ENCODE measurements around the gene CD101.

CD101 gene

DNA sequence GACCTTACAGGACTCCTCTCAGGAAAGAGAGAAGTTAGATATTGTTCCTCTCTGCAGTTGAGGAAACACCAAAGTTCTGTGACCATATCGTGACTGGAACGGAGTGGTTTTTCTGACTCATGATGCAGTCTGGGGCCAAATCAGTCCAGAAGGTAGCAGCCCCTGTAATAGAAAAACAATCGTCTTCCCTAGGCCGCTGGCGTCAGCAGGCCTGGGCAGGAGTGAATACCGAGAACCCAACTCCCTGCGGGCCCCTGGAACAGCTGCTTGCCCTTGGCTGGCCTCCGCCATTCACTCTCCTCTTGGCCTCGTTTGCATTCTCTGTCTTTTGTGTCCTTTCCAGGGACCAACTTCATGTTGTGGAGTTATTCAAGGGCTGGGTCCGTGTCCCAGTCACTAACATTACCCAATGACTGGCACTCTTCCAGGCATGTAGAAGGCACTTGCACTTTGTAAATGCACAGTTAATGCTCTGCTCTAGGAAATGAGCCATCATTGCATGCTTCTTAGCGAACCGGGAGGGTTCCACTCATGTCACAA is 10.9 kb upstream of the CD101 start:
- TF ChIP-seq, protein P1, sequence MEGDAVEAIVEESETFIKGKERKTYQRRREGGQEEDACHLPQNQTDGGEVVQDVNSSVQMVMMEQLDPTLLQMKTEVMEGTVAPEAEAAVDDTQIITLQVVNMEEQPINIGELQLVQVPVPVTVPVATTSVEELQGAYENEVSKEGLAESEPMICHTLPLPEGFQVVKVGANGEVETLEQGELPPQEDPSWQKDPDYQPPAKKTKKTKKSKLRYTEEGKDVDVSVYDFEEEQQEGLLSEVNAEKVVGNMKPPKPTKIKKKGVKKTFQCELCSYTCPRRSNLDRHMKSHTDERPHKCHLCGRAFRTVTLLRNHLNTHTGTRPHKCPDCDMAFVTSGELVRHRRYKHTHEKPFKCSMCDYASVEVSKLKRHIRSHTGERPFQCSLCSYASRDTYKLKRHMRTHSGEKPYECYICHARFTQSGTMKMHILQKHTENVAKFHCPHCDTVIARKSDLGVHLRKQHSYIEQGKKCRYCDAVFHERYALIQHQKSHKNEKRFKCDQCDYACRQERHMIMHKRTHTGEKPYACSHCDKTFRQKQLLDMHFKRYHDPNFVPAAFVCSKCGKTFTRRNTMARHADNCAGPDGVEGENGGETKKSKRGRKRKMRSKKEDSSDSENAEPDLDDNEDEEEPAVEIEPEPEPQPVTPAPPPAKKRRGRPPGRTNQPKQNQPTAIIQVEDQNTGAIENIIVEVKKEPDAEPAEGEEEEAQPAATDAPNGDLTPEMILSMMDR (conservative IDR thresholded peaks at IDR 0.05; ENCODE audit: low read depth): no peak
- ChIA-PET CTCF (interaction anchor here (0.6 kb wide), 1 partner anchor 1212 kb away, joined by 3 read pairs; no protein-coding TSS in a partner anchor), POLR2A (ENCODE audit: low non-redundant PET) (interaction anchor here (0.7 kb wide), 1 partner anchor 17 kb away, joined by 3 read pairs; no protein-coding TSS in a partner anchor)
- peak overlapping the region; percentile 80 for H3K27ac ChIP-seq
- peak; percentile 54 for DNase-seq (ENCODE audit: low spot score)

DNA sequence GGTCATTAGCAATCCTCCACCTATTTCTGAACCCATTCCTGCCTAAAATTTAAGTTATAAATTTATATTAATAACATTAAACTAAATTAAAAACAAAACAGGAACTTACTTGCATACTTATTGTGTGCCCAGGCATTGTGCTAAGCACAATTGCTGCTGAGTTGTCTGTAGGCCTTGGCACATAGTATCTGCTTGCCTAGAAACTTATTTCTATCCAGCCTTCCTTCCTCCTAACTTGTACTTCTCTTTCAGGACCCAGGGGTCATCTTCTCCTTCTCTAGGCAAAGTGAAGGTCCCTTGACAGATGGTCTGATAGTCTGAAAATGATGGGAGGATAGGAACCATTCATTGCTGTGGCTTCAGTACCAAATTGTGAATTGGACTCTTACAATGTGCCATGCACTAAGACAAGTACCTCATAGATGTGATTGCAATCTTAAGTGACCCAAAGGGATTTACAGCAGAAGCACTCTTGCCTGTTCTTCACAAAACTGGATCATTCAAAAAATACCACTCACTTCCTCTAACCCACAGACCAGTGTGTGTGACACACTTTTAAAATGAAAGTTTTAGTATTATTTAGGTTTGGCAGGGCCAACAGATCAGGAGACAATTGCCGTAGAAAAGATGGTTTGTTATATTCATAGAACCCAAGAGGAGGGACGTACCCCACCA is 10.3 kb upstream of the CD101 start:
- TF ChIP-seq, protein P1 (conservative IDR thresholded peaks at IDR 0.05; ENCODE audit: low read depth): no peak
- H3K27ac ChIP-seq: peak overlapping the region; percentile 80
- no peak for DNase-seq (ENCODE audit: low spot score)
- CTCF ChIA-PET: no interaction called here
- POLR2A ChIA-PET (ENCODE audit: low non-redundant PET): interaction anchor here (0.7 kb wide), 1 partner anchor 16 kb away, joined by 3 read pairs; no protein-coding TSS in a partner anchor

DNA sequence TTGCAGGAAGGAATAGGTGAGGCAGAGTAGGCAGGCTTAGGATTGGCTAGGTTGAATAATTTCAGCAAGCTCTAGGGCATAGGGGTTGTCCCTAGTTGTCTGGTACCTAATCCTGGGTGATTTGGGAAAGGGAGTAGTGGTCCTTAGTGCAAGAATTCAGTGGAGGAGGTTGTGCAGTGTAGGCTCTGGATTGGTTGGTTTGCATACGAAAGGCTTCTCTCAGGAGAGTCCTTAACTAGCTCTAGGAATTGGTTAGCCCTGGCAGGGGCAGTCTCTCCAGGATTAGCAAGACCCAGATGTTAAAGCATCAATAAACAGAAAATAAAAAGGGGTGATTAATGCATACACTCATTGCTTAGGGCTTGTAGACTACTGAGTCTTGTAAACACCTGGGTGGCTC is 9.6 kb upstream of the CD101 start:
- ChIA-PET CTCF (no interaction called here), POLR2A (ENCODE audit: low non-redundant PET) (no interaction called here)
- DNase-seq (ENCODE audit: low spot score): no peak
- TF ChIP-seq, protein P1 (conservative IDR thresholded peaks at IDR 0.05; ENCODE audit: low read depth): no peak
- peak overlapping the region; percentile 42; the same call in 1 of the 2 replicates for H3K27ac ChIP-seq

DNA sequence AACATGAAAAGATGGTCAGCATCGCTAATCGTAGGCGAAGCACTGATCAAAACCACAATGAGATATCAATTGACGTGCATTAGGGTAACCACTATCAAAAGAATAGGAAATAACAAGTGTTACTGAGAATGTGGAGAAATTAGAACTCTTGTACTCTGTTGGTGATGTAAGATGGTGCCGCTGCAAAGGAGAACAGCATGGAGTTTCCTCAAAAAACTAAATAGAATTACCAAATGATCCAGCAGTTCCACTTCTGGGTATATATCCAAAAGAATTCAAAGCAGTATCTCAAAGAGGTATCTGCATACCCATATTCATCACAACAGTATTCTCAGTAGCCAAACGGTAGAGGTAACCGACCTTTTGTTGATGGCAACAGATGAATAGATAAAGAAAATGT is 8.3 kb upstream of the CD101 start:
- POLR2A ChIA-PET (ENCODE audit: low non-redundant PET): no interaction called here
- no peak for DNase-seq (ENCODE audit: low spot score)
- CTCF ChIA-PET: no interaction called here
- TF ChIP-seq, protein P1 (conservative IDR thresholded peaks at IDR 0.05; ENCODE audit: low read depth): no peak
- H3K27ac ChIP-seq: no peak overlapping the region

DNA sequence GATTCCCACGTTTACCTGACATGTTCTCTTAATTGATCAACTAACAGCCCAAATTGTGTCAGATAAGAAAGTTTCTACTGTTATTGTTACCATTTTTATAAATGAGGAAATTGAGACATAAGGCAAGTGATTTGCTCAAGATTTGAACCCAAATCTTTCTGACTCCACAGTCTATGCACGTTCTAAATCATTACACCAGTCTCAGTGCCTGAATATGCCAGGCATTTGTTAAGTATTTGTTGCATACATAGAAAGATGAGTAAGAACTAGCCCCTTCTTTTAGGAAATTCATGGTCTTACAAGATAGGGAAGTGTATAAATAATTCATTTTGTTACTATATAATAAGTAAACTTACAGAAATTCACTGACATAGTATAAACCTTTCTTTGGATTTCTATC is 7.1 kb upstream of the CD101 start:
- ChIA-PET CTCF (interaction anchor here (0.6 kb wide), 1 partner anchor 585 kb away, joined by 4 read pairs; no protein-coding TSS in a partner anchor), POLR2A (ENCODE audit: low non-redundant PET) (no interaction called here)
- TF ChIP-seq, protein P1 (conservative IDR thresholded peaks at IDR 0.05; ENCODE audit: low read depth): no peak
- no peak overlapping the region for H3K27ac ChIP-seq
- no peak for DNase-seq (ENCODE audit: low spot score)

DNA sequence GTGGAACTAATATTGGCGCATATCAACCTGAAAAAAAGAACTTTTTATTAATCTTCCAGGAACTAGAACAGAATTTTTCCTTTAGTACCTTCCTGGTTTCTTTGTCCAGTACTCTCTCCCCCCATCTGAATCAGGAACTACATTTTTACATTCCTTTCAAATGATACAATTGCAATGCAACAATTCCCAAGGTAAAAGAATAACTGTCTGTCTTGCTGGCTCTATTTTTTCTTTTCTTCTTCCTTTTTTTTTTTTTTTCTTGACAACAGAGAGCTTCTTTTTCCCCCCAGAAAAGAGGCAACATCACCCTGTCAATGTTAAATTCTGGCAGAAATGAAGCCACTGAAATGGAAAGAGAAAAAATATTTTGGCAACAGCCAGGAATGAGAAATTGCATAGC is 4.5 kb upstream of the CD101 start:
- ChIA-PET POLR2A (ENCODE audit: low non-redundant PET) (no interaction called here), CTCF (interaction anchor here (0.6 kb wide), 1 partner anchor 12 kb away, joined by 5 read pairs; no protein-coding TSS in a partner anchor)
- no peak overlapping the region for H3K27ac ChIP-seq
- DNase-seq (ENCODE audit: low spot score): peak; percentile 26
- TF ChIP-seq, protein P1 (conservative IDR thresholded peaks at IDR 0.05; ENCODE audit: low read depth): no peak

Data from RWPE1 (cell line).